GM23248 (cell line): ENCODE data around the gene LIX1L.

ENCODE experiments used
- EZH2 ChIP-seq: fragments of 200-600 bp; sonication (generic); IDR thresholded peaks from 2 replicates; pipeline ENCODE4 v1.6.1; 2018; ENCODE audit warnings: antibody characterized with exemption, mild to moderate bottlenecking; ENCODE audit not compliant: insufficient read depth, poor library complexity, severe bottlenecking
- EZH2phosphoT487 ChIP-seq: fragments of 200-600 bp; sonication (generic); IDR thresholded peaks from 2 replicates; pipeline ENCODE4 v1.6.1; 2018; ENCODE audit warnings: antibody characterized with exemption, moderate library complexity, mild to moderate bottlenecking, low read depth; ENCODE audit not compliant: insufficient read depth

- TF ChIP-seq EZH2, result no peak
- TF ChIP-seq EZH2phosphoT487, result no peak
Observed at GRCh38 chr1:145892486-145893087, 65.2 kb downstream of the LIX1L start.
